Right atrium auricular region (tissue), 2 donors: ENCODE data around the gene COL13A1. TPM values are rescaled to one million over a fixed set of nuclear protein-coding genes. Genes with fewer than 3 reads are reported as not detected.

Source experiments
- DNase-seq: peaks from one replicate; pipeline ENCODE4 v3.0.0-alpha.2; 2019; ENCODE audit warnings: low spot score
- H3K27ac ChIP-seq, 2 donors: fragments of 200-600 bp; sonication (generic); 1 replicate in 1 of 2; 2 replicates in 1 of 2; pipeline ENCODE4 v1.5.1; 2016 to 2019
- H3K27me3 ChIP-seq, 2 donors: fragments of 200-600 bp; sonication (generic); one replicate each; pipeline versions ENCODE4 v1.5.1 to v1.6.0; 2017 to 2019
- H3K36me3 ChIP-seq: fragments of 200-600 bp; sonication (generic); one replicate; pipeline ENCODE4 v1.5.1; 2016
- H3K4me1 ChIP-seq, 2 donors: fragments of 200-600 bp; sonication (generic); one replicate each; pipeline versions ENCODE4 v1.5.1 to v1.6.0; 2017 to 2019
- H3K4me3 ChIP-seq, 2 donors: fragments of 200-600 bp; sonication (generic); 1 replicate in 1 of 2; 2 replicates in 1 of 2; pipeline ENCODE4 v1.5.1; 2017 to 2019; ENCODE audit warnings: mild to moderate bottlenecking in 1 of 2, moderate library complexity in 1 of 2
- H3K9me3 ChIP-seq, 2 donors: fragments of 200-600 bp; sonication (generic); one replicate each; pipeline ENCODE4 v1.5.1; 2019
- total RNA-seq, 2 donors: library from RNA; depleted of rRNA; stranded (reverse); fragments of >200 nt; gene quantifications; one replicate each; pipeline ENCODE4 v1.1.0, GENCODE V29; 2016
- TF ChIP-seq, protein P1 (sequence below), 2 donors: fragments of 200-600 bp; sonication (generic); IDR thresholded peaks; one replicate each; pipeline ENCODE4 v1.5.1; 2019; ENCODE audit warnings: antibody characterized with exemption in 2 of 2

COL13A1 gene
- total RNA-seq, 2 donors from 2014 or later: 5.7 to 11.8 TPM

DNA sequence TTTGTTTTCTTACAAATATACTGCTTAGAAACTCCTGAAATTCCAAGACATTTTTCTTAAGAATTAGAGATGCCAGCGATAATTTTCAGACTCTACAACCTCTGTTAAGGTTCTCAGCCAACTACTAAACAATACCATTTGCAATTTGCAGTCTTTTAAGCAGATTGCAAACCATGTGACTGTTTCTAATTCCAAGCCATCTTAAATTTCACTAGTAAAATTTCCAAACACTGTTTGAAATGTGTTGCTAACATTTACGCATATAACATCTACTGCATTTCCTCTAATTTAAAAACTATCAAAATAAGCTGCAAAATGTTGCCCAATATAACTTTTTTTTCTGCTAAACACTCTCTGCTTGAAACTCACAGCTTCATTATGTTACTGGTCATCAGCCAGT, 194.9 kb downstream of the COL13A1 start:
- TF ChIP-seq, protein P1, sequence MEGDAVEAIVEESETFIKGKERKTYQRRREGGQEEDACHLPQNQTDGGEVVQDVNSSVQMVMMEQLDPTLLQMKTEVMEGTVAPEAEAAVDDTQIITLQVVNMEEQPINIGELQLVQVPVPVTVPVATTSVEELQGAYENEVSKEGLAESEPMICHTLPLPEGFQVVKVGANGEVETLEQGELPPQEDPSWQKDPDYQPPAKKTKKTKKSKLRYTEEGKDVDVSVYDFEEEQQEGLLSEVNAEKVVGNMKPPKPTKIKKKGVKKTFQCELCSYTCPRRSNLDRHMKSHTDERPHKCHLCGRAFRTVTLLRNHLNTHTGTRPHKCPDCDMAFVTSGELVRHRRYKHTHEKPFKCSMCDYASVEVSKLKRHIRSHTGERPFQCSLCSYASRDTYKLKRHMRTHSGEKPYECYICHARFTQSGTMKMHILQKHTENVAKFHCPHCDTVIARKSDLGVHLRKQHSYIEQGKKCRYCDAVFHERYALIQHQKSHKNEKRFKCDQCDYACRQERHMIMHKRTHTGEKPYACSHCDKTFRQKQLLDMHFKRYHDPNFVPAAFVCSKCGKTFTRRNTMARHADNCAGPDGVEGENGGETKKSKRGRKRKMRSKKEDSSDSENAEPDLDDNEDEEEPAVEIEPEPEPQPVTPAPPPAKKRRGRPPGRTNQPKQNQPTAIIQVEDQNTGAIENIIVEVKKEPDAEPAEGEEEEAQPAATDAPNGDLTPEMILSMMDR (IDR thresholded peaks at IDR 0.05): no peak
- Histone ChIP-seq H3K36me3 (no peaks in the 10 kb centered on the region), H3K9me3 (no peaks in the 10 kb centered on the region), H3K27me3 (no peaks in the 10 kb centered on the region), H3K4me1 (no peaks in the 10 kb centered on the region), H3K27ac (no peak overlapping the region), H3K4me3 (no peak overlapping the region)
- DNase-seq: no peak

DNA sequence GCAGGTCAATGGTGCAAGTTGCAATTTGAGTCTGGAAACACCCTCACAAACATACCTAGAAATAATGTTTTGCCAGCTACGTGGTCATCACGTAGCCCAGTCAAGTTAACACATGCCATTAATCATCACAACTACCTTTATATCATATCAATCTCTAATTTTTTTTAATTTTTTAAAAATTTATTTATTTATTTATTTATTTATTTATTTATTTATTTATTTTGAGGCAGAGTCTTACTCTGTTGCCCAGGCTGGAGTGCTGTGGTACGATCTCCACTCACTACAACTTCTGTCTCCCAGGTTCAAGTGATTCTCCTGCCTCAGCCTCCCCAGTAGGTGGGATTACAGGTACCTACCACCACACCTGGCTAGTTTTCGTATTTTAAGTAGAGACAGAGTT, 198.6 kb downstream of the COL13A1 start:
- no peaks in the 10 kb centered on the region for H3K27me3 ChIP-seq
- no peak overlapping the region for H3K4me3 ChIP-seq
- no peaks in the 10 kb centered on the region for H3K4me1 ChIP-seq
- TF ChIP-seq, protein P1 (IDR thresholded peaks at IDR 0.05): no peak
- H3K9me3 ChIP-seq: no peaks in the 10 kb centered on the region
- no peak for DNase-seq
- no peaks in the 10 kb centered on the region for H3K36me3 ChIP-seq
- H3K27ac ChIP-seq: no peak overlapping the region

DNA sequence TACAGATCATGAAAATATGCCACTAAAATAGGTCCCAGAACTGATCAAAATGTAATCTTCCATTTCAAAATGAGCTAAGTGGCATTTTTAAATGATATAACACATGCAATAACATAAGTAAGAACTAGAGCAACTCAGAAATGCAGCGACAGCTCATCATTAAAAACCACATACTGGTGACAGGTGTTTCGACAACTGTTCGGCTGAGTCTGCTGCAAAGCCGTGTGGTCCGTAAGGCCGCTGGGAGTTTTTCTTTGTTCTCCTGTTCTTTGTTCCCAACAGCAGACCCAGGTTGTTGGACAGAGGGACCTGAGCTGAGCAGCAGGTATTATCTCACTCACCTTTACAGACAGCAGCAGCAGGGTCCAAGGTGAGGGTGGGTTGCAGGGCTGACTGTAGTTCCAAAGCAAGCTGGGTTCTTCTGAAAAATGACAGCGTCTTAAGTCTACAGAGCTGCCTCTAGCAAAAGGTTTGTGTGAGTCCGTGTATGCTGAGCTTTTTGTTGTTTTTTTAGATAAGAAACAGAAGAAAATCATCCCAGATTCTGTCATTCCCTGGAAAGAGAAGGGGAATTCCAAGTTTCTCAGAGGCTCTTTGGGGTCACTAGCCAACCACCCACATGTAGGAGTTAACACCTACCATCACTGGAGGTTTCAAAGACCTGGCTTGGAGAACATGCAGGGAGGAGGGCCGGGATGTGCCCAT, 205.6 kb downstream of the COL13A1 start:
- no peak overlapping the region for H3K27ac ChIP-seq
- H3K4me3 ChIP-seq: no peak overlapping the region
- no peak for DNase-seq
- no peaks in the 10 kb centered on the region for H3K9me3 ChIP-seq
- H3K4me1 ChIP-seq: no peaks in the 10 kb centered on the region
- H3K36me3 ChIP-seq: no peaks in the 10 kb centered on the region
- TF ChIP-seq, protein P1 (IDR thresholded peaks at IDR 0.05): no peak
- H3K27me3 ChIP-seq: no peaks in the 10 kb centered on the region

Other genes with a start within 250 kb of the COL13A1 start
- gene NEUROG3, start 228.5 kb upstream of the COL13A1 start, total RNA-seq: not detected
- gene FAM241B, start 171.7 kb upstream of the COL13A1 start, total RNA-seq: 1 to 10 TPM; 2.1 to 3.5 TPM